H1 (cell line): ENCODE results near the gene ZNF722. TPM values are rescaled to one million over a fixed set of nuclear protein-coding genes. Genes with fewer than 3 reads are reported as not detected.

Experiments used
- CTCF ChIA-PET: fragments of 300-600 bp; sonication (Branson Sonifier 250); formaldehyde crosslinking; loops from one replicate; lab custom pipeline; 2021; ENCODE audit not compliant: partially characterized antibody; lab: Charles Lee
- POLR2A ChIA-PET: fragments of 300-600 bp; sonication (Branson Sonifier 250); formaldehyde crosslinking; loops from one replicate; lab custom pipeline; 2021; ENCODE audit warnings: inconsistent platforms; ENCODE audit not compliant: partially characterized antibody; lab: Charles Lee
- DNase-seq, 2 experiments: peaks; one replicate each; pipeline versions ENCODE4 v3.0.0 to v3.0.0-alpha.2; 2010 to 2022; ENCODE audit warnings: low spot score in 2 of 2, low read depth in 1 of 2, mixed read lengths in 1 of 2
- FAIRE-seq: peaks from 2 replicates; lab custom pipeline; 2011; peaks lifted over from hg19 to GRCh38; lab: Jason Lieb, UNC
- H2AFZ ChIP-seq: 2 replicates; pipeline ENCODE4 v1.8.1; 2012; ENCODE audit warnings: low read length, inconsistent platforms
- H2AK5ac ChIP-seq: 2 replicates; pipeline ENCODE4 v1.6.1; 2013; ENCODE audit warnings: low read depth, low read length
- H2BK120ac ChIP-seq: replicated peaks from 2 replicates; pipeline ENCODE3; 2013; ENCODE audit warnings: low read depth, low read length, inconsistent platforms
- H2BK12ac ChIP-seq: 2 replicates; pipeline ENCODE4 v1.6.1; 2013; ENCODE audit warnings: low read depth, low read length
- H2BK15ac ChIP-seq: 2 replicates; pipeline ENCODE4 v1.6.1; 2013; ENCODE audit warnings: low read length
- H2BK20ac ChIP-seq: 2 replicates; pipeline ENCODE4 v1.6.1; 2013; ENCODE audit warnings: low read length
- H2BK5ac ChIP-seq: 2 replicates; pipeline ENCODE4 v1.6.1; 2013; ENCODE audit warnings: low read depth, low read length
- H3K14ac ChIP-seq: 2 replicates; pipeline ENCODE4 v1.6.1; 2013; ENCODE audit warnings: inconsistent platforms; ENCODE audit not compliant: insufficient read length
- H3K18ac ChIP-seq: 2 replicates; pipeline ENCODE4 v1.6.1; 2013; ENCODE audit warnings: low read length; ENCODE audit errors: extremely low read depth
- H3K23ac ChIP-seq: 2 replicates; pipeline ENCODE4 v1.6.1; 2013; ENCODE audit warnings: inconsistent platforms; ENCODE audit not compliant: insufficient read length
- H3K23me2 ChIP-seq: 2 replicates; pipeline ENCODE4 v1.6.1; 2013; ENCODE audit warnings: low read depth, low read length
- H3K27ac ChIP-seq: 2 replicates; pipeline ENCODE4 v1.6.1; 2011; ENCODE audit warnings: low read depth, low read length, inconsistent platforms
- H3K27me3 ChIP-seq, 4 experiments: replicated peaks in 1 of 4; 1 replicate in 1 of 4; 2 replicates in 3 of 4; pipeline versions ENCODE4 v1.6.1 to v1.8.1; 2011 to 2013; ENCODE audit warnings: low read length in 3 of 4, mild to moderate bottlenecking in 3 of 4, inconsistent platforms in 2 of 4, mixed read lengths in 2 of 4, moderate library complexity in 1 of 4; ENCODE audit not compliant: control insufficient read depth in 3 of 4, insufficient read depth in 3 of 4; ENCODE audit errors: extremely low read depth in 1 of 4
- H3K36me3 ChIP-seq, 4 experiments: 2 replicates each; pipeline versions ENCODE4 v1.6.1 to v1.8.1; 2011 to 2013; ENCODE audit warnings: mild to moderate bottlenecking in 4 of 4, low read length in 3 of 4, moderate library complexity in 2 of 4, control low read depth in 1 of 4, inconsistent platforms in 1 of 4; ENCODE audit not compliant: insufficient read depth in 4 of 4, control insufficient read depth in 2 of 4
- H3K4ac ChIP-seq: replicated peaks from 2 replicates; pipeline ENCODE3; 2013; ENCODE audit warnings: low read length, low read depth, mixed read lengths, inconsistent platforms; ENCODE audit not compliant: insufficient read length
- H3K4me1 ChIP-seq, 4 experiments: replicated peaks in 1 of 4; 1 replicate in 1 of 4; 2 replicates in 3 of 4; pipeline versions ENCODE4 v1.6.1 to v1.8.1; 2011 to 2013; ENCODE audit warnings: low read length in 3 of 4, inconsistent platforms in 2 of 4, mixed read lengths in 1 of 4; ENCODE audit not compliant: insufficient read depth in 4 of 4, control insufficient read depth in 3 of 4
- H3K4me2 ChIP-seq, 2 experiments: 2 replicates each; pipeline versions ENCODE4 v1.6.1 to v1.8.1; 2011 to 2013; ENCODE audit warnings: low read depth in 2 of 2, low read length in 2 of 2, control low read depth in 1 of 2, inconsistent platforms in 1 of 2, mild to moderate bottlenecking in 1 of 2; ENCODE audit not compliant: insufficient read depth in 1 of 2
- H3K4me3 ChIP-seq, 4 experiments: fragments of 200-600, 300-600 bp in 1 of 4; sonication (generic), shearing (Covaris generic), sonication (Bioruptor Twin) in 1 of 4; 2 replicates each; pipeline versions ENCODE4 v1.5.1 to v1.8.1; 2011 to 2016; ENCODE audit warnings: low read length in 4 of 4, low read depth in 3 of 4, control low read depth in 2 of 4, inconsistent platforms in 2 of 4, mild to moderate bottlenecking in 2 of 4, mixed read lengths in 1 of 4, moderate library complexity in 1 of 4; ENCODE audit not compliant: insufficient read depth in 2 of 4; ENCODE audit errors: extremely low read depth in 1 of 4
- H3K56ac ChIP-seq: replicated peaks from 2 replicates; pipeline ENCODE3; 2013; ENCODE audit warnings: low read depth, mild to moderate bottlenecking, mixed read lengths, low read length, inconsistent platforms; ENCODE audit not compliant: insufficient read length
- H3K79me1 ChIP-seq: 2 replicates; pipeline ENCODE4 v1.6.1; 2013; ENCODE audit warnings: low read depth, low read length, control low read depth
- H3K79me2 ChIP-seq, 2 experiments: 2 replicates each; pipeline versions ENCODE4 v1.6.1 to v1.8.1; 2012 to 2013; ENCODE audit warnings: low read length in 2 of 2, mild to moderate bottlenecking in 2 of 2, inconsistent platforms in 1 of 2; ENCODE audit not compliant: insufficient read depth in 2 of 2, control insufficient read depth in 1 of 2
- H3K9ac ChIP-seq, 4 experiments: replicated peaks in 1 of 4; 1 replicate in 1 of 4; 2 replicates in 3 of 4; pipeline versions ENCODE4 v1.6.1 to v1.8.1; 2011 to 2013; ENCODE audit warnings: low read depth in 3 of 4, low read length in 3 of 4, control low read depth in 2 of 4, mild to moderate bottlenecking in 2 of 4, moderate library complexity in 2 of 4, inconsistent platforms in 1 of 4; ENCODE audit errors: extremely low read depth in 1 of 4
- H3K9me3 ChIP-seq, 2 experiments: 2 replicates each; pipeline versions ENCODE4 v1.6.1 to v1.8.1; 2012 to 2013; ENCODE audit warnings: mild to moderate bottlenecking in 2 of 2, moderate library complexity in 2 of 2, control low read depth in 1 of 2, inconsistent platforms in 1 of 2, low read depth in 1 of 2, low read length in 1 of 2, mixed read lengths in 1 of 2; ENCODE audit not compliant: insufficient read depth in 2 of 2
- H4K20me1 ChIP-seq, 2 experiments: replicated peaks in 1 of 2; 2 replicates each; pipeline versions ENCODE3 to v1.8.1; 2011 to 2013; ENCODE audit warnings: inconsistent platforms in 2 of 2, low read length in 2 of 2, mild to moderate bottlenecking in 1 of 2; ENCODE audit not compliant: insufficient read depth in 2 of 2, control insufficient read depth in 1 of 2
- H4K5ac ChIP-seq: 2 replicates; pipeline ENCODE4 v1.6.1; 2013; ENCODE audit warnings: low read length, low read depth, mixed read lengths, inconsistent platforms; ENCODE audit not compliant: insufficient read length
- H4K8ac ChIP-seq: 2 replicates; pipeline ENCODE4 v1.8.0; 2013; ENCODE audit warnings: mild to moderate bottlenecking, moderate library complexity, low read length, inconsistent platforms; ENCODE audit not compliant: insufficient read depth; ENCODE audit errors: extremely low read depth
- H4K91ac ChIP-seq: replicated peaks from 2 replicates; pipeline ENCODE3; 2013; ENCODE audit warnings: low read length, mixed read lengths, inconsistent platforms; ENCODE audit not compliant: insufficient read length
- BACH1 ChIP-seq: IDR thresholded peaks from 2 replicates; pipeline ENCODE4 v1.6.1; 2012; ENCODE audit warnings: low read length, improper control_type of control experiment
- BCL11A ChIP-seq, 2 experiments: IDR thresholded peaks; one replicate each; pipeline ENCODE4 v1.6.1; 2011; ENCODE audit warnings: low read depth in 2 of 2, low read length in 2 of 2, mild to moderate bottlenecking in 2 of 2
- EGR1 ChIP-seq: IDR thresholded peaks from 2 replicates; pipeline ENCODE4 v1.6.1; 2011; ENCODE audit warnings: low read depth, low read length, borderline replicate concordance
- EP300 ChIP-seq, 2 experiments: IDR thresholded peaks; 1 replicate in 1 of 2; 2 replicates in 1 of 2; pipeline ENCODE4 v1.6.1; 2011 to 2012; ENCODE audit warnings: low read depth in 2 of 2, low read length in 2 of 2, mild to moderate bottlenecking in 2 of 2, borderline replicate concordance in 1 of 2, inconsistent platforms in 1 of 2, moderate library complexity in 1 of 2
- JUN ChIP-seq: IDR thresholded peaks from 2 replicates; pipeline ENCODE4 v1.6.1; 2011; ENCODE audit warnings: low read depth, mild to moderate bottlenecking, improper control_type of control experiment, low read length
- KDM1A ChIP-seq: fragments of 200-600, 300-600 bp; sonication (generic); IDR thresholded peaks from 2 replicates; pipeline ENCODE4 v1.7.1; 2016; ENCODE audit warnings: mild to moderate bottlenecking, low read length, borderline replicate concordance
- NRF1 ChIP-seq: IDR thresholded peaks from 2 replicates; pipeline ENCODE4 v1.6.1; 2011; ENCODE audit warnings: mild to moderate bottlenecking, low read depth, low read length, improper control_type of control experiment
- RBBP5 ChIP-seq: IDR thresholded peaks from 2 replicates; pipeline ENCODE4 v1.7.1; 2012; ENCODE audit warnings: low read depth, mild to moderate bottlenecking, inconsistent platforms, low read length, moderate library complexity, borderline replicate concordance
- RNF2 ChIP-seq: fragments of 200-900, 300-1000 bp; sonication (generic); IDR thresholded peaks from 2 replicates; pipeline ENCODE4 v1.7.1; 2016; ENCODE audit warnings: borderline replicate concordance, low read depth, mild to moderate bottlenecking, antibody characterized with exemption, low read length; ENCODE audit not compliant: poor library complexity, severe bottlenecking; ENCODE audit errors: missing control alignments
- RXRA ChIP-seq: IDR thresholded peaks from 2 replicates; pipeline ENCODE4 v1.6.1; 2011; ENCODE audit warnings: low read depth, mild to moderate bottlenecking, low read length, moderate library complexity; ENCODE audit not compliant: insufficient read depth
- SIN3A ChIP-seq, 2 experiments: IDR thresholded peaks in 1 of 2; conservative IDR thresholded peaks in 1 of 2; 2 replicates each; pipeline ENCODE4 v1.6.1; 2011 to 2012; ENCODE audit warnings: low read length in 2 of 2, improper control_type of control experiment in 1 of 2, low read depth in 1 of 2, mild to moderate bottlenecking in 1 of 2
- WGBS, 2 experiments: shearing (Covaris generic) in 1 of 2; methylation state at CpG; one replicate each; pipeline versions ENCODE4 v1.1.6 to v1.1.7; 2013 to 2015; ENCODE audit warnings: low lambda C conversion rate in 2 of 2, mixed read lengths in 2 of 2, inconsistent platforms in 1 of 2, low coverage in 1 of 2, missing lambda C conversion rate in 1 of 2; ENCODE audit not compliant: insufficient replicate concordance in 2 of 2, insufficient coverage in 1 of 2, insufficient read length in 1 of 2; ENCODE audit errors: extremely low coverage in 1 of 2, missing lambda C conversion rate in 1 of 2; 5-methylcytosine and 5-hydroxymethylcytosine counted together
- polyA plus RNA-seq, 7 experiments: library from polyadenylated mRNA; depleted of rRNA in 3 of 7; stranded (reverse) in 5 of 7; unstranded in 2 of 7; fragments of >200 nt in 5 of 7; fragments of 200-250 nt in 2 of 7; gene quantifications; 1 replicate in 5 of 7; 2 replicates in 1 of 7; 4 replicates in 1 of 7; pipeline versions ENCODE4 v1.2.1 to v1.2.3, GENCODE V29; 2011 to 2013; ENCODE audit warnings: missing spikeins in 2 of 7, mixed read lengths in 2 of 7
- total RNA-seq: library from RNA; stranded (reverse); fragmentation: NEBNext Ultra II Directional; extraction: Animal tissue kit (Norgen Biotek cat#: 25700); gene quantifications from 2 replicates; pipeline ENCODE4 v1.2.1, GENCODE V29; 2021

The ZNF722 gene
- total and polyA plus RNA-seq, 2 of the 8 experiments (the other 6 are each of a cell fraction or from before 2014, with no cell fraction given): not detected

DNA sequence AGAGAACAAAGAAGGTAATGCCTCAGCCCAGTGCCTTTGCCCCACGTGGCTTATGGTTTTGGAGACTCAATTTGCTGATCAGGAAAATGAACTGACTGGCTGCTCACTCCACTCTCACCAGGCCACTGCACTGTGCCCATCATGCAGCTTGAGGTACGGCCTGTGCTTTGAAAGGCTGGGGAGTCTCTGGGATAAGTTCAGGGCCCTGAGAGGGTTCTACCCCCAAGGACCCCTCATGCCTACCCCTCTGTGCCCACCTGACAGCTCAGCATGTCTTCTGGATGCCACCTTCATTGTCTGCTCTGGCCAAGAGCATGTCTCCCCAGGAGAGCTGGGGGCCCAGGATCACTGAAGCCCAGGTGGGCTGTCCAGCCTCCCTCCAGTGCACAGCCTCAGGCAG is 45.5 kb upstream of the ZNF722 start:
- Histone ChIP-seq H2AK5ac (no peak overlapping the region), H3K27me3 (no peaks in the 10 kb centered on the region), H4K20me1 (no peaks in the 10 kb centered on the region), H4K8ac (no peak overlapping the region), H2BK20ac (no peak overlapping the region), H3K23ac (no peak overlapping the region), H3K27ac (no peak overlapping the region), H3K18ac (no peak overlapping the region), H3K56ac (no peak overlapping the region), H3K9me3 (peaks cover 51 to 69% of the 10 kb centered on the region in 2 experiments; a peak in 3 of 4 replicates), H4K5ac (no peak overlapping the region), H2AFZ (no peak overlapping the region), H3K79me1 (no peaks in the 10 kb centered on the region), H2BK5ac (no peak overlapping the region), H2BK120ac (no peak overlapping the region), H3K79me2 (no peaks in the 10 kb centered on the region), H3K9ac (no peak overlapping the region), H3K23me2 (no peaks in the 10 kb centered on the region), H3K4me2 (no peak overlapping the region), H3K4ac (no peak overlapping the region), H3K4me3 (no peak overlapping the region), H2BK15ac (no peak overlapping the region), H4K91ac (no peak overlapping the region), H3K14ac (no peak overlapping the region), H3K36me3 (no peaks in the 10 kb centered on the region), H3K4me1 (no peaks in the 10 kb centered on the region), H2BK12ac (no peak overlapping the region)
- 62% methylated on average over 2 of the region's 2 CpGs; no CpG with 5 or more reads in 1 of the 2 experiments for WGBS, 2 experiments
- FAIRE-seq (no peak), DNase-seq (no peak)
- TF ChIP-seq RXRA (no peak), KDM1A (no peak), EGR1 (no peak), RBBP5 (no peak), SIN3A (conservative IDR thresholded peaks at IDR 0.05 in 1 of 2, IDR thresholded peaks at IDR 0.05 in 1 of 2; ENCODE audit: low read depth in 1 of 2, low read length in 2 of 2) (no peak), EP300 (IDR thresholded peaks at IDR 0.05; ENCODE audit: borderline replicate concordance in 1 of 2, low read depth in 2 of 2, low read length in 2 of 2) (no peak), BCL11A (IDR thresholded peaks at IDR 0.05; ENCODE audit: low read depth in 2 of 2, low read length in 2 of 2) (no peak), BACH1 (no peak), NRF1 (no peak), JUN (no peak), RNF2 (no peak)
- CTCF ChIA-PET: no interaction called here
- POLR2A ChIA-PET: no interaction called here
